Loucy (cell line): Measurements from ENCODE around the gene AGR3.

Source experiments
- H2AFZ ChIP-seq: fragments of 200-600 bp; sonication (generic); 2 replicates; pipeline ENCODE4 v1.6.0; 2016; ENCODE audit warnings: antibody characterized with exemption, mild to moderate bottlenecking, low read length, moderate library complexity
- H3F3A ChIP-seq: fragments of 200-600 bp; 2 replicates; pipeline ENCODE4 v1.6.0; 2016; ENCODE audit warnings: antibody characterized with exemption, low read depth, mild to moderate bottlenecking
- H3K27me3 ChIP-seq: fragments of 200-600 bp; sonication (generic); 2 replicates; pipeline ENCODE4 v1.6.1; 2014; ENCODE audit warnings: low read length, mild to moderate bottlenecking; ENCODE audit not compliant: insufficient read depth, poor library complexity, severe bottlenecking
- H3K36me3 ChIP-seq: fragments of 200-600 bp; sonication (generic); 2 replicates; pipeline ENCODE4 v1.6.1; 2016; ENCODE audit warnings: low read length; ENCODE audit not compliant: insufficient read depth
- H3K4me1 ChIP-seq: fragments of 200-600 bp; sonication (generic); 2 replicates; pipeline ENCODE4 v1.5.1; 2014; ENCODE audit warnings: low read length, mild to moderate bottlenecking; ENCODE audit not compliant: insufficient read depth, poor library complexity, severe bottlenecking
- H3K4me2 ChIP-seq: fragments of 200-600 bp; sonication (generic); 2 replicates; pipeline ENCODE4 v1.6.0; 2014; ENCODE audit warnings: antibody characterized with exemption, low read length, low read depth, mild to moderate bottlenecking; ENCODE audit not compliant: poor library complexity, severe bottlenecking
- H3K4me3 ChIP-seq: fragments of 200-600 bp; sonication (generic); 2 replicates; pipeline ENCODE4 v1.5.1; 2014; ENCODE audit warnings: low read length, mild to moderate bottlenecking, mixed read lengths; ENCODE audit not compliant: poor library complexity, severe bottlenecking
- H3K79me2 ChIP-seq: fragments of 200-600 bp; sonication (generic); 2 replicates; pipeline ENCODE4 v1.6.1; 2014; ENCODE audit warnings: low read length; ENCODE audit not compliant: insufficient read depth
- H3K9ac ChIP-seq: fragments of 200-600 bp; sonication (generic); 2 replicates; pipeline ENCODE4 v1.6.0; 2014; ENCODE audit warnings: mild to moderate bottlenecking, low read depth, low read length, moderate library complexity; ENCODE audit not compliant: poor library complexity, severe bottlenecking
- H3K9me2 ChIP-seq: fragments of 200-600 bp; sonication (generic); replicated peaks from 2 replicates; pipeline ENCODE4 v1.6.1; 2016; ENCODE audit warnings: low read depth, low read length, mixed read lengths
- H3K9me3 ChIP-seq: fragments of 200-600 bp; sonication (generic); 2 replicates; pipeline ENCODE4 v1.6.1; 2014; ENCODE audit warnings: mild to moderate bottlenecking, antibody characterized with exemption, low read length, low read depth; ENCODE audit not compliant: insufficient read depth
- H4K20me1 ChIP-seq: fragments of 200-600 bp; sonication (generic); 2 replicates; pipeline ENCODE4 v1.6.0; 2014; ENCODE audit warnings: antibody characterized with exemption, low read length, mild to moderate bottlenecking; ENCODE audit not compliant: insufficient read depth, poor library complexity, severe bottlenecking
- CTCF ChIP-seq: fragments of 200-600 bp; sonication (generic); conservative IDR thresholded peaks from 2 replicates; pipeline ENCODE4 v1.5.1; 2014; ENCODE audit warnings: mild to moderate bottlenecking, antibody characterized with exemption, low read length
- EZH2phosphoT487 ChIP-seq: fragments of 200-600 bp; IDR thresholded peaks from 2 replicates; pipeline ENCODE4 v1.6.1; 2018; ENCODE audit warnings: antibody characterized with exemption, mild to moderate bottlenecking, moderate library complexity, borderline replicate concordance

AGR3 gene

GRCh38 chr7:16839646-16840045 lies 42.1 kb downstream of the AGR3 start:
- H3K4me2 ChIP-seq: no peak overlapping the region
- H3K4me1 ChIP-seq: no peaks in the 10 kb centered on the region
- no peaks in the 10 kb centered on the region for H3F3A ChIP-seq
- no peak for TF ChIP-seq CTCF
- no peak for TF ChIP-seq EZH2phosphoT487
- no peak overlapping the region for H3K9ac ChIP-seq
- no peak overlapping the region for H2AFZ ChIP-seq
- no peaks in the 10 kb centered on the region for H3K27me3 ChIP-seq
- no peaks in the 10 kb centered on the region for H3K36me3 ChIP-seq
- H4K20me1 ChIP-seq: no peaks in the 10 kb centered on the region
- H3K9me3 ChIP-seq: no peaks in the 10 kb centered on the region
- no peak overlapping the region for H3K4me3 ChIP-seq
- H3K79me2 ChIP-seq: no peaks in the 10 kb centered on the region
- no peaks in the 10 kb centered on the region for H3K9me2 ChIP-seq

GRCh38 chr7:16838891-16839290 lies 42.9 kb downstream of the AGR3 start:
- H2AFZ ChIP-seq: no peak overlapping the region
- H3K27me3 ChIP-seq: no peaks in the 10 kb centered on the region
- H3K4me3 ChIP-seq: no peak overlapping the region

DNA sequence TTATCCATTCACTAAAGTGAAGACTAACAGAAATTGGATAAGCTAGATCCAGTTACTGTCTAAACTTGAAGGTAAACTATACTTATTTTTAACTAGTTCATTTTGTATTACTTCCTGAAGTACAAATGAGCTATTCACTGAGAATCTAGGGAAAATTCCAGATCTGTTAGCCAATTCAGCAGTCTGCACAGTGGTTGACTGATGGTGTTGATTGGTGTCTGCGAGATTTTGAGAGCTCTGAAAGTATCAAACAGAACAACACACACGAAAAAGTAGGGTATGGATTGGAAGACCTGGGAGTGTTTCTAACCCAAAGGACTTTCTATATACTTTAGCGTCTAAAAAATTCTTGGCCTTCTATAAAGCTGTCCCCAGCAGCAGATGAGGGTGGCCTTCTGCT lies 43.4 kb downstream of the AGR3 start:
- H3K4me2 ChIP-seq: no peak overlapping the region

More at GRCh38 chr7:16838891-16839290, 42.9 kb downstream of the AGR3 start:
- H3K4me2 ChIP-seq: no peak overlapping the region
- H3K36me3 ChIP-seq: no peaks in the 10 kb centered on the region
- no peaks in the 10 kb centered on the region for H3K9me2 ChIP-seq
- H3K9ac ChIP-seq: no peak overlapping the region
- no peak for TF ChIP-seq CTCF
- no peak for TF ChIP-seq EZH2phosphoT487
- no peaks in the 10 kb centered on the region for H3K79me2 ChIP-seq
- H3K4me1 ChIP-seq: no peaks in the 10 kb centered on the region
- no peaks in the 10 kb centered on the region for H3F3A ChIP-seq
- H4K20me1 ChIP-seq: no peaks in the 10 kb centered on the region
- no peaks in the 10 kb centered on the region for H3K9me3 ChIP-seq

More for the DNA sequence above, 43.4 kb downstream of the AGR3 start:
- Histone ChIP-seq H3K9me3 (no peaks in the 10 kb centered on the region), H3K4me3 (no peak overlapping the region), H3F3A (no peaks in the 10 kb centered on the region), H3K9me2 (no peaks in the 10 kb centered on the region), H3K36me3 (no peaks in the 10 kb centered on the region), H3K9ac (no peak overlapping the region), H3K79me2 (no peaks in the 10 kb centered on the region), H2AFZ (no peak overlapping the region), H3K27me3 (no peaks in the 10 kb centered on the region), H3K4me1 (no peaks in the 10 kb centered on the region), H4K20me1 (no peaks in the 10 kb centered on the region)
- TF ChIP-seq EZH2phosphoT487 (no peak), CTCF (no peak)
